ENCODE measurements around the gene SETBP1.

The SETBP1 gene

GRCh38 chr18:44742126-44742525 lies 61.4 kb downstream of the SETBP1 start:
- H3K36me3 ChIP-seq (ENCODE audit: insufficient read depth, low read length), result no peaks in the 10 kb centered on the region
- H3K27ac ChIP-seq, result no peak overlapping the region
- no peak overlapping the region for H3K9ac ChIP-seq (ENCODE audit: insufficient read length)
- TF ChIP-seq POLR2AphosphoS5 (IDR thresholded peaks at IDR 0.05; ENCODE audit: borderline replicate concordance, low read depth, low read length) (no peak), EZH2 (IDR thresholded peaks at IDR 0.05) (no peak), FOXP2 (optimal IDR thresholded peaks at IDR 0.05; ENCODE audit: control extremely low read depth, extremely low read length, insufficient read depth) (no peak)
- DNase-seq (ENCODE audit: low read depth, low spot score), result no peak
- H3K4me3 ChIP-seq, result no peak overlapping the region
- no peaks in the 10 kb centered on the region for H3K9me3 ChIP-seq (ENCODE audit: low read depth, low read length)

GRCh38 chr18:44742718-44743311 lies 62.1 kb downstream of the SETBP1 start:
- TF ChIP-seq FOXP2 (optimal IDR thresholded peaks at IDR 0.05; ENCODE audit: control extremely low read depth, extremely low read length, insufficient read depth) (no peak), POLR2AphosphoS5 (IDR thresholded peaks at IDR 0.05; ENCODE audit: borderline replicate concordance, low read depth, low read length) (no peak), EZH2 (IDR thresholded peaks at IDR 0.05) (no peak)

GRCh38 chr18:44743631-44744030 lies 62.9 kb downstream of the SETBP1 start:
- H3K9me3 ChIP-seq (ENCODE audit: low read depth, low read length), result no peaks in the 10 kb centered on the region
- no peak overlapping the region for H3K27ac ChIP-seq
- no peak for DNase-seq (ENCODE audit: low read depth, low spot score)
- no peak overlapping the region for H3K9ac ChIP-seq (ENCODE audit: insufficient read length)
- H3K36me3 ChIP-seq (ENCODE audit: insufficient read depth, low read length), result no peaks in the 10 kb centered on the region
- TF ChIP-seq EZH2 (IDR thresholded peaks at IDR 0.05), result no peak
- no peak for TF ChIP-seq POLR2AphosphoS5 (IDR thresholded peaks at IDR 0.05; ENCODE audit: borderline replicate concordance, low read depth, low read length)
- TF ChIP-seq FOXP2 (optimal IDR thresholded peaks at IDR 0.05; ENCODE audit: control extremely low read depth, extremely low read length, insufficient read depth), result no peak
- H3K4me3 ChIP-seq, result no peak overlapping the region

More at GRCh38 chr18:44742718-44743311, 62.1 kb downstream of the SETBP1 start:
- DNase-seq (ENCODE audit: low read depth, low spot score), result no peak
- Histone ChIP-seq H3K36me3 (ENCODE audit: insufficient read depth, low read length) (no peaks in the 10 kb centered on the region), H3K9ac (ENCODE audit: insufficient read length) (no peak overlapping the region), H3K27ac (no peak overlapping the region), H3K4me3 (no peak overlapping the region), H3K9me3 (ENCODE audit: low read depth, low read length) (no peaks in the 10 kb centered on the region)

- Histone ChIP-seq H3K4me3 (no peak overlapping the region), H3K27ac (no peak overlapping the region), H3K36me3 (ENCODE audit: insufficient read depth, low read length) (no peaks in the 10 kb centered on the region), H3K9ac (ENCODE audit: insufficient read length) (no peak overlapping the region), H3K9me3 (ENCODE audit: low read depth, low read length) (no peaks in the 10 kb centered on the region)
- TF ChIP-seq POLR2AphosphoS5 (IDR thresholded peaks at IDR 0.05; ENCODE audit: borderline replicate concordance, low read depth, low read length) (no peak), EZH2 (IDR thresholded peaks at IDR 0.05) (no peak), FOXP2 (optimal IDR thresholded peaks at IDR 0.05; ENCODE audit: control extremely low read depth, extremely low read length, insufficient read depth) (no peak)
- DNase-seq (ENCODE audit: low read depth, low spot score), result no peak
Observed at GRCh38 chr18:44744161-44745121, 63.8 kb downstream of the SETBP1 start.

GRCh38 chr18:44747157-44747556 lies 66.5 kb downstream of the SETBP1 start:
- H3K36me3 ChIP-seq (ENCODE audit: insufficient read depth, low read length), result no peaks in the 10 kb centered on the region
- DNase-seq (ENCODE audit: low read depth, low spot score), result no peak
- no peak overlapping the region for H3K4me3 ChIP-seq
- TF ChIP-seq POLR2AphosphoS5 (IDR thresholded peaks at IDR 0.05; ENCODE audit: borderline replicate concordance, low read depth, low read length), result no peak
- no peak for TF ChIP-seq FOXP2 (optimal IDR thresholded peaks at IDR 0.05; ENCODE audit: control extremely low read depth, extremely low read length, insufficient read depth)
- no peak for TF ChIP-seq EZH2 (IDR thresholded peaks at IDR 0.05)
- H3K9me3 ChIP-seq (ENCODE audit: low read depth, low read length), result no peaks in the 10 kb centered on the region
- no peak overlapping the region for H3K9ac ChIP-seq (ENCODE audit: insufficient read length)
- H3K27ac ChIP-seq, result no peak overlapping the region

GRCh38 chr18:44748582-44748981 lies 67.9 kb downstream of the SETBP1 start:
- H3K9ac ChIP-seq (ENCODE audit: insufficient read length), result no peak overlapping the region
- no peak for DNase-seq (ENCODE audit: low read depth, low spot score)
- no peaks in the 10 kb centered on the region for H3K36me3 ChIP-seq (ENCODE audit: insufficient read depth, low read length)
- no peak for TF ChIP-seq EZH2 (IDR thresholded peaks at IDR 0.05)
- TF ChIP-seq FOXP2 (optimal IDR thresholded peaks at IDR 0.05; ENCODE audit: control extremely low read depth, extremely low read length, insufficient read depth), result no peak
- TF ChIP-seq POLR2AphosphoS5 (IDR thresholded peaks at IDR 0.05; ENCODE audit: borderline replicate concordance, low read depth, low read length), result no peak
- H3K9me3 ChIP-seq (ENCODE audit: low read depth, low read length), result no peaks in the 10 kb centered on the region
- no peak overlapping the region for H3K4me3 ChIP-seq
- no peak overlapping the region for H3K27ac ChIP-seq

GRCh38 chr18:44750774-44751173 lies 70.1 kb downstream of the SETBP1 start:
- DNase-seq (ENCODE audit: low read depth, low spot score), result no peak
- H3K27ac ChIP-seq, result no peak overlapping the region
- H3K9ac ChIP-seq (ENCODE audit: insufficient read length), result no peak overlapping the region
- no peak for TF ChIP-seq POLR2AphosphoS5 (IDR thresholded peaks at IDR 0.05; ENCODE audit: borderline replicate concordance, low read depth, low read length)
- TF ChIP-seq EZH2 (IDR thresholded peaks at IDR 0.05), result no peak
- TF ChIP-seq FOXP2 (optimal IDR thresholded peaks at IDR 0.05; ENCODE audit: control extremely low read depth, extremely low read length, insufficient read depth), result no peak
- no peaks in the 10 kb centered on the region for H3K9me3 ChIP-seq (ENCODE audit: low read depth, low read length)
- H3K36me3 ChIP-seq (ENCODE audit: insufficient read depth, low read length), result no peaks in the 10 kb centered on the region
- H3K4me3 ChIP-seq, result no peak overlapping the region

GRCh38 chr18:44754567-44754966 lies 73.9 kb downstream of the SETBP1 start:
- Histone ChIP-seq H3K27ac (no peak overlapping the region), H3K9ac (ENCODE audit: insufficient read length) (no peak overlapping the region), H3K36me3 (ENCODE audit: insufficient read depth, low read length) (no peaks in the 10 kb centered on the region), H3K9me3 (ENCODE audit: low read depth, low read length) (no peaks in the 10 kb centered on the region), H3K4me3 (no peak overlapping the region)
- no peak for TF ChIP-seq FOXP2 (optimal IDR thresholded peaks at IDR 0.05; ENCODE audit: control extremely low read depth, extremely low read length, insufficient read depth)
- no peak for TF ChIP-seq POLR2AphosphoS5 (IDR thresholded peaks at IDR 0.05; ENCODE audit: borderline replicate concordance, low read depth, low read length)
- TF ChIP-seq EZH2 (IDR thresholded peaks at IDR 0.05), result no peak
- DNase-seq (ENCODE audit: low read depth, low spot score), result no peak

Data from SK-N-MC (cell line).